B cell (primary cell): Measurements from ENCODE around the gene GMPPA.

Source experiments
- EZH2 ChIP-seq: IDR thresholded peaks from 2 replicates; pipeline ENCODE4 v1.6.1; 2012; ENCODE audit warnings: borderline replicate concordance, low read depth, mild to moderate bottlenecking, moderate library complexity, low read length; ENCODE audit not compliant: insufficient read depth, poor library complexity, severe bottlenecking
- TF ChIP-seq, protein P1 (sequence below): fragments of 200-600 bp; IDR thresholded peaks from one replicate; pipeline ENCODE4 v1.8.0; 2022; ENCODE audit warnings: antibody characterized with exemption, mild to moderate bottlenecking

DNA sequence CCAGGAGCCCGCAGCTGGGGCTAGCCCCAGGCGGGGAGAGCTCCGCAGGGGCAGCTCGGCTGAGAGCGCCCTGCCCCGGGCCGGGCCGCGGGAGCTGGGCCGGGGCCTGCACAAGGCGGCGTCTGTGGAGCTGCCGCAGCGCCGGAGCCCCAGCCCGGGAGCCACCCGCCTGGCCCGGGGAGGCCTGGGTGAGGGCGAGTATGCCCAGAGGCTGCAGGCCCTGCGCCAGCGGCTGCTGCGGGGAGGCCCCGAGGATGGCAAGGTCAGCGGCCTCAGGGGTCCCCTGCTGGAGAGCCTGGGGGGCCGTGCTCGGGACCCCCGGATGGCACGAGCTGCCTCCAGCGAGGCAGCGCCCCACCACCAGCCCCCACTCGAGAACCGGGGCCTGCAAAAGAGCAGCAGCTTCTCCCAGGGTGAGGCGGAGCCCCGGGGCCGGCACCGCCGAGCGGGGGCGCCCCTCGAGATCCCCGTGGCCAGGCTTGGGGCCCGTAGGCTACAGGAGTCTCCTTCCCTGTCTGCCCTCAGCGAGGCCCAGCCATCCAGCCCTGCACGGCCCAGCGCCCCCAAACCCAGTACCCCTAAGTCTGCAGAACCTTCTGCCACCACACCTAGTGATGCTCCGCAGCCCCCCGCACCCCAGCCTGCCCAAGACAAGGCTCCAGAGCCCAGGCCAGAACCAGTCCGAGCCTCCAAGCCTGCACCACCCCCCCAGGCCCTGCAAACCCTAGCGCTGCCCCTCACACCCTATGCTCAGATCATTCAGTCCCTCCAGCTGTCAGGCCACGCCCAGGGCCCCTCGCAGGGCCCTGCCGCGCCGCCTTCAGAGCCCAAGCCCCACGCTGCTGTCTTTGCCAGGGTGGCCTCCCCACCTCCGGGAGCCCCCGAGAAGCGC, 15.0 kb upstream of the GMPPA start:
- TF ChIP-seq, protein P1, sequence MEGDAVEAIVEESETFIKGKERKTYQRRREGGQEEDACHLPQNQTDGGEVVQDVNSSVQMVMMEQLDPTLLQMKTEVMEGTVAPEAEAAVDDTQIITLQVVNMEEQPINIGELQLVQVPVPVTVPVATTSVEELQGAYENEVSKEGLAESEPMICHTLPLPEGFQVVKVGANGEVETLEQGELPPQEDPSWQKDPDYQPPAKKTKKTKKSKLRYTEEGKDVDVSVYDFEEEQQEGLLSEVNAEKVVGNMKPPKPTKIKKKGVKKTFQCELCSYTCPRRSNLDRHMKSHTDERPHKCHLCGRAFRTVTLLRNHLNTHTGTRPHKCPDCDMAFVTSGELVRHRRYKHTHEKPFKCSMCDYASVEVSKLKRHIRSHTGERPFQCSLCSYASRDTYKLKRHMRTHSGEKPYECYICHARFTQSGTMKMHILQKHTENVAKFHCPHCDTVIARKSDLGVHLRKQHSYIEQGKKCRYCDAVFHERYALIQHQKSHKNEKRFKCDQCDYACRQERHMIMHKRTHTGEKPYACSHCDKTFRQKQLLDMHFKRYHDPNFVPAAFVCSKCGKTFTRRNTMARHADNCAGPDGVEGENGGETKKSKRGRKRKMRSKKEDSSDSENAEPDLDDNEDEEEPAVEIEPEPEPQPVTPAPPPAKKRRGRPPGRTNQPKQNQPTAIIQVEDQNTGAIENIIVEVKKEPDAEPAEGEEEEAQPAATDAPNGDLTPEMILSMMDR = no peak
- no peak for TF ChIP-seq EZH2
